ENCODE measurements around the gene CARMIL1. TPM values are rescaled to one million over a fixed set of nuclear protein-coding genes. Genes with fewer than 3 reads are reported as not detected.

The CARMIL1 gene
- total RNA-seq, 2 experiments from 2014 or later, result 5.0 to 5.4 TPM

- no peaks in the 10 kb centered on the region for H3K27me3 Mint-ChIP-seq
- H3K9me3 Mint-ChIP-seq, result no peaks in the 10 kb centered on the region
- no peak overlapping the region for H3K4me3 Mint-ChIP-seq
- H3K36me3 Mint-ChIP-seq (ENCODE audit: low read depth), result no peaks in the 10 kb centered on the region
- DNase-seq, result no peak
- ChIA-PET POLR2A (no interaction called here), CTCF (interaction anchor here (1.3 kb wide), 1 partner anchor 17 kb away, joined by 9 read pairs; no protein-coding TSS in a partner anchor)
- no peak overlapping the region for H3K27ac Mint-ChIP-seq
- no peaks in the 10 kb centered on the region for H3K4me1 Mint-ChIP-seq
Measured at GRCh38 chr6:25472906-25473305, 193.7 kb downstream of the CARMIL1 start.

- Mint-ChIP-seq H3K27me3 (no peaks in the 10 kb centered on the region), H3K4me3 (no peak overlapping the region), H3K27ac (no peak overlapping the region), H3K4me1 (no peaks in the 10 kb centered on the region), H3K36me3 (ENCODE audit: low read depth) (no peaks in the 10 kb centered on the region), H3K9me3 (no peaks in the 10 kb centered on the region)
- ChIA-PET CTCF (interaction anchor here (1.3 kb wide), 1 partner anchor 17 kb away, joined by 9 read pairs; no protein-coding TSS in a partner anchor), POLR2A (no interaction called here)
- no peak for DNase-seq
Measured at GRCh38 chr6:25473447-25473846, 194.3 kb downstream of the CARMIL1 start.

- CTCF ChIA-PET, result interaction anchor here (0.6 to 1.2 kb wide), 2 partner anchors 9 to 68 kb away, joined by 3 to 4 read pairs; no protein-coding TSS in a partner anchor
- Mint-ChIP-seq H3K27me3 (no peaks in the 10 kb centered on the region), H3K4me1 (no peaks in the 10 kb centered on the region), H3K36me3 (ENCODE audit: low read depth) (no peaks in the 10 kb centered on the region), H3K4me3 (no peak overlapping the region), H3K27ac (no peak overlapping the region), H3K9me3 (no peaks in the 10 kb centered on the region)
- POLR2A ChIA-PET, result no interaction called here
- DNase-seq, result no peak
Measured at GRCh38 chr6:25476126-25476525, 197.0 kb downstream of the CARMIL1 start.

GRCh38 chr6:25477006-25477590 is 197.9 kb downstream of the CARMIL1 start:
- Mint-ChIP-seq H3K9me3 (no peaks in the 10 kb centered on the region), H3K4me3 (no peak overlapping the region), H3K36me3 (ENCODE audit: low read depth) (no peaks in the 10 kb centered on the region), H3K4me1 (no peaks in the 10 kb centered on the region), H3K27ac (no peak overlapping the region), H3K27me3 (no peaks in the 10 kb centered on the region)
- POLR2A ChIA-PET, result no interaction called here
- DNase-seq, result no peak
- CTCF ChIA-PET, result interaction anchor here (0.6 to 1.3 kb wide), 3 partner anchors 10 to 304 kb away, joined by 3 read pairs; no protein-coding TSS in a partner anchor

- ChIA-PET POLR2A (no interaction called here), CTCF (interaction anchor here (1.6 kb wide), 1 partner anchor 200 kb away, joined by 3 read pairs; the partner anchor contains the start of gene CARMIL1)
- Mint-ChIP-seq H3K9me3 (no peaks in the 10 kb centered on the region), H3K36me3 (ENCODE audit: low read depth) (no peaks in the 10 kb centered on the region), H3K27me3 (no peaks in the 10 kb centered on the region), H3K4me3 (no peak overlapping the region), H3K27ac (no peak overlapping the region), H3K4me1 (no peaks in the 10 kb centered on the region)
- no peak for DNase-seq
Measured at GRCh38 chr6:25478973-25479372, 199.8 kb downstream of the CARMIL1 start.

- CTCF ChIA-PET, result interaction anchor here (0.5 to 1.2 kb wide), 3 partner anchors 9 to 196 kb away, joined by 3 to 4 read pairs (median 3); no protein-coding TSS in a partner anchor
- Mint-ChIP-seq H3K36me3 (ENCODE audit: low read depth) (no peaks in the 10 kb centered on the region), H3K4me1 (no peaks in the 10 kb centered on the region), H3K27ac (no peak overlapping the region), H3K27me3 (no peaks in the 10 kb centered on the region), H3K9me3 (no peaks in the 10 kb centered on the region), H3K4me3 (no peak overlapping the region)
- POLR2A ChIA-PET, result no interaction called here
- no peak for DNase-seq
Measured at GRCh38 chr6:25481267-25481666, 202.1 kb downstream of the CARMIL1 start.

- no peaks in the 10 kb centered on the region for H3K4me1 Mint-ChIP-seq
- H3K27ac Mint-ChIP-seq, result no peak overlapping the region
- H3K9me3 Mint-ChIP-seq, result no peaks in the 10 kb centered on the region
- POLR2A ChIA-PET, result no interaction called here
- no peak for DNase-seq
- H3K36me3 Mint-ChIP-seq (ENCODE audit: low read depth), result no peaks in the 10 kb centered on the region
- CTCF ChIA-PET, result interaction anchor here (0.7 kb wide), 1 partner anchor 21 kb away, joined by 3 read pairs; no protein-coding TSS in a partner anchor
- no peak overlapping the region for H3K4me3 Mint-ChIP-seq
- H3K27me3 Mint-ChIP-seq, result no peaks in the 10 kb centered on the region
Measured at GRCh38 chr6:25482996-25483395, 203.8 kb downstream of the CARMIL1 start.

GRCh38 chr6:25483943-25484342 is 204.8 kb downstream of the CARMIL1 start:
- ChIA-PET CTCF (interaction anchor here (0.8 kb wide), 1 partner anchor 219 kb away, joined by 4 read pairs; no protein-coding TSS in a partner anchor), POLR2A (no interaction called here)
- no peak for DNase-seq
- no peaks in the 10 kb centered on the region for H3K36me3 Mint-ChIP-seq (ENCODE audit: low read depth)
- H3K27me3 Mint-ChIP-seq, result no peaks in the 10 kb centered on the region
- H3K4me1 Mint-ChIP-seq, result no peaks in the 10 kb centered on the region
- no peak overlapping the region for H3K4me3 Mint-ChIP-seq
- H3K27ac Mint-ChIP-seq, result no peak overlapping the region
- H3K9me3 Mint-ChIP-seq, result no peaks in the 10 kb centered on the region

- Mint-ChIP-seq H3K27me3 (no peaks in the 10 kb centered on the region), H3K9me3 (no peaks in the 10 kb centered on the region), H3K4me1 (peaks cover 3% of the 10 kb centered on the region), H3K4me3 (no peak overlapping the region), H3K27ac (no peak overlapping the region), H3K36me3 (ENCODE audit: low read depth) (no peaks in the 10 kb centered on the region)
- CTCF ChIA-PET, result no interaction called here
- POLR2A ChIA-PET, result no interaction called here
- no peak for DNase-seq
Measured at GRCh38 chr6:25484900-25485299, 205.7 kb downstream of the CARMIL1 start.

GRCh38 chr6:25485821-25486534 is 206.8 kb downstream of the CARMIL1 start:
- CTCF ChIA-PET, result interaction anchor here (0.5 to 1.8 kb wide), 3 partner anchors 21 to 221 kb away, joined by 3 to 5 read pairs (median 3); partner anchors contain the start of gene CARMIL1
- Mint-ChIP-seq H3K9me3 (no peaks in the 10 kb centered on the region), H3K27ac (no peak overlapping the region), H3K27me3 (no peaks in the 10 kb centered on the region), H3K4me1 (peaks cover 6% of the 10 kb centered on the region), H3K36me3 (ENCODE audit: low read depth) (no peaks in the 10 kb centered on the region), H3K4me3 (no peak overlapping the region)
- POLR2A ChIA-PET, result no interaction called here
- DNase-seq, result no peak

GRCh38 chr6:25486550-25486949 is 207.4 kb downstream of the CARMIL1 start:
- no peaks in the 10 kb centered on the region for H3K9me3 Mint-ChIP-seq
- no peaks in the 10 kb centered on the region for H3K36me3 Mint-ChIP-seq (ENCODE audit: low read depth)
- no peak overlapping the region for H3K27ac Mint-ChIP-seq
- CTCF ChIA-PET, result interaction anchor here (0.5 to 1.8 kb wide), 3 partner anchors 22 to 208 kb away, joined by 3 to 5 read pairs (median 3); partner anchors contain the start of gene CARMIL1
- DNase-seq, result no peak
- peaks cover 6% of the 10 kb centered on the region for H3K4me1 Mint-ChIP-seq
- POLR2A ChIA-PET, result no interaction called here
- H3K4me3 Mint-ChIP-seq, result no peak overlapping the region
- no peaks in the 10 kb centered on the region for H3K27me3 Mint-ChIP-seq

GRCh38 chr6:25487012-25487411 is 207.8 kb downstream of the CARMIL1 start:
- no peak overlapping the region for H3K4me3 Mint-ChIP-seq
- no peak for DNase-seq
- CTCF ChIA-PET, result interaction anchor here (1.2 to 1.8 kb wide), 2 partner anchors 48 to 208 kb away, joined by 3 to 5 read pairs; partner anchors contain the start of gene CARMIL1
- no peaks in the 10 kb centered on the region for H3K27me3 Mint-ChIP-seq
- no peaks in the 10 kb centered on the region for H3K36me3 Mint-ChIP-seq (ENCODE audit: low read depth)
- peaks cover 6% of the 10 kb centered on the region for H3K4me1 Mint-ChIP-seq
- no peaks in the 10 kb centered on the region for H3K9me3 Mint-ChIP-seq
- H3K27ac Mint-ChIP-seq, result no peak overlapping the region
- POLR2A ChIA-PET, result no interaction called here

- Mint-ChIP-seq H3K4me1 (peaks cover 6% of the 10 kb centered on the region), H3K9me3 (no peaks in the 10 kb centered on the region), H3K27ac (no peak overlapping the region), H3K27me3 (no peaks in the 10 kb centered on the region), H3K4me3 (no peak overlapping the region), H3K36me3 (ENCODE audit: low read depth) (no peaks in the 10 kb centered on the region)
- POLR2A ChIA-PET, result interaction anchor here (0.6 kb wide), 1 partner anchor 210 kb away, joined by 3 read pairs; no protein-coding TSS in a partner anchor
- CTCF ChIA-PET, result interaction anchor here (3.2 kb wide), 1 partner anchor 209 kb away, joined by 17 read pairs; the partner anchor contains the start of gene CARMIL1
- no peak for DNase-seq
Measured at GRCh38 chr6:25488156-25488555, 209.0 kb downstream of the CARMIL1 start.

Data from activated CD4-positive, alpha-beta T cell treated with anti-CD3 and anti-CD28 coated beads, Interleukin-2, amount 10 ng/mL, durations not matched to agents 7 days and 5 days (primary cell).